ENCODE results near the gene RELL2. TPM values are rescaled to one million over a fixed set of nuclear protein-coding genes. Genes with fewer than 3 reads are reported as not detected.
"Not testable (repeated sequence)": the region's sequence is repeated elsewhere in the genome, so short reads cannot be mapped to it uniquely, and the experiment has no call there.

Gene RELL2
- total RNA-seq, 2 experiments from 2014 or later: 36.9 to 37.1 TPM

DNA sequence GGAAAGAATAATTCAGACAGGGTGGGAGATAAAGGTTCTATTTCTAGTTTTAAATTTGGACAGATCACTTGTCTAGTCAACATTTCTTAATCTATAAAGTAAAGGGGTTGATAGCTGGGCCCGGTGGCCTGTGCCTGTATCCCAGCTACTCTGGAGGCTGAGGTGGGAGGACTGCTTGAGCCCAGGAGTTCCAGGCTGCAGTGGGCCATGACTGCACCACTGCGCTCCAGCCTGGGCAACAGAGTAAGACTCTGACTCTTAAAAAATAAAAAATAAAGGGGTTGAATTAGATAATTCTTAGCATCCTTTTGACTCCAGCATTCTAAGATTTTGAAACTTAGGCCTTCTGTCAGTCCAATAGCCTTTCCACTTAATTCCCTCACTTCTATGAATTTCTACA, 28.8 kb upstream of the RELL2 start:
- H3K27me3 Mint-ChIP-seq (ENCODE audit: low read depth): no peaks in the 10 kb centered on the region
- H3K36me3 Mint-ChIP-seq (ENCODE audit: low read depth): peaks cover 59% of the 10 kb centered on the region
- H3K4me3 Mint-ChIP-seq: peak overlapping the region; percentile 45
- POLR2A ChIA-PET: interaction anchor here (3.5 kb wide), 1 partner anchor 10 kb away, joined by 28 read pairs; the partner anchor contains the start of gene DIAPH1
- CTCF ChIA-PET: interaction anchor here (1.3 to 6.0 kb wide), 8 partner anchors 10 to 84 kb away, joined by 3 to 108 read pairs (median 18); partner anchors contain the start of genes DIAPH1, HDAC3 and RELL2
- H3K27ac Mint-ChIP-seq: peak overlapping the region; percentile 97
- ATAC-seq (no peak), DNase-seq (no peak)
- no peaks in the 10 kb centered on the region for H3K9me3 Mint-ChIP-seq (ENCODE audit: insufficient read depth)
- H3K4me1 Mint-ChIP-seq (ENCODE audit: low read depth): peaks cover 85% of the 10 kb centered on the region

DNA sequence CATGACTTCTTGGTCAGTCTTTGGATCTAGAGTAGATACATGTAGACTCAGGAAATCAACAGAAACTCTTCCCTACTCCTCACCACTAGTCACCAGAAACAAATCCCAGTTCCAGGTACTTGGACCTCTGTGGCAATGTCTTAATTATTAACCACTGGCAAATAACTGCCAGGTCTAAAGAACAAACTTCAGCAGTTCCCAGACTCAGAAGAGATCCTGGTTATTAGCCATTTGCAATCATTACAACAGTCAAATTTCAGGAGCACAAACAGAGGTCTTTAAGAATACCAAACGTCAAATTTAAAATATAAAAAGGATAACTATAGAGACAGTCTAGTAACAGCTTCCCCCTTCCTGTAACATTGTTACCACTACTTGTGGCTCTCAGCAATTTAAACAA, 28.2 kb upstream of the RELL2 start:
- no peak for DNase-seq
- ChIA-PET CTCF (interaction anchor here (1.3 to 6.0 kb wide), 7 partner anchors 10 to 83 kb away, joined by 3 to 108 read pairs (median 30); partner anchors contain the start of genes DIAPH1, HDAC3 and RELL2), POLR2A (interaction anchor here (0.6 to 3.5 kb wide), 3 partner anchors 9 to 288 kb away, joined by 3 to 28 read pairs (median 3); partner anchors contain the start of genes DIAPH1 and TAF7)
- H3K27me3 Mint-ChIP-seq (ENCODE audit: low read depth): no peaks in the 10 kb centered on the region
- peaks cover 86% of the 10 kb centered on the region for H3K4me1 Mint-ChIP-seq (ENCODE audit: low read depth)
- no peaks in the 10 kb centered on the region for H3K9me3 Mint-ChIP-seq (ENCODE audit: insufficient read depth)
- peaks cover 63% of the 10 kb centered on the region for H3K36me3 Mint-ChIP-seq (ENCODE audit: low read depth)
- ATAC-seq: no peak
- H3K4me3 Mint-ChIP-seq: peak overlapping the region; percentile 45
- peak overlapping the region; percentile 97 for H3K27ac Mint-ChIP-seq

DNA sequence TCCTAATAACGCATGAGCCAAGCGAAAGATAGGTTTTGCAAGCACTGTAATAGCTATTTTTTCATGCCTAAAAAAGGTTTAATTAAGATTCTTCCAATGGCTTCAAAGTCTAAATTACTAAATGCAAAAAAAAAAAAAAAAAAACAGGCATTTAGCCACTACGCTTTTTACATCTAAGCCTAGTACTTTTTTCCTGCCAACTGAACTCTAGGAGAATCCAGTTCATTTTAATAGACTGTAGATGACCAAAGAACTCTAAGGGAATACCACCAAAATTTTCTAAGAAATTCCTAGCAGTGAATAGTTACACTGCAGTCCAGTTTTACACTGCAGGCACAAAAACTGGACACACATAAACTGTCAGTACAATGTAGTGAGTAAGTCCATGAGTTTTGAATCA, 27.8 kb upstream of the RELL2 start:
- ChIA-PET CTCF (interaction anchor here (1.3 to 6.0 kb wide), 7 partner anchors 9 to 42 kb away, joined by 3 to 108 read pairs (median 30); partner anchors contain the start of genes DIAPH1, HDAC3 and RELL2), POLR2A (interaction anchor here (0.6 to 3.5 kb wide), 3 partner anchors 9 to 289 kb away, joined by 3 to 28 read pairs (median 3); partner anchors contain the start of genes DIAPH1 and TAF7)
- H3K9me3 Mint-ChIP-seq (ENCODE audit: insufficient read depth): no peaks in the 10 kb centered on the region
- peak overlapping the region; percentile 97 for H3K27ac Mint-ChIP-seq
- H3K4me3 Mint-ChIP-seq: peak overlapping the region; percentile 45
- DNase-seq: no peak
- no peak for ATAC-seq
- H3K36me3 Mint-ChIP-seq (ENCODE audit: low read depth): peaks cover 66% of the 10 kb centered on the region
- H3K4me1 Mint-ChIP-seq (ENCODE audit: low read depth): peaks cover 85% of the 10 kb centered on the region
- no peaks in the 10 kb centered on the region for H3K27me3 Mint-ChIP-seq (ENCODE audit: low read depth)

DNA sequence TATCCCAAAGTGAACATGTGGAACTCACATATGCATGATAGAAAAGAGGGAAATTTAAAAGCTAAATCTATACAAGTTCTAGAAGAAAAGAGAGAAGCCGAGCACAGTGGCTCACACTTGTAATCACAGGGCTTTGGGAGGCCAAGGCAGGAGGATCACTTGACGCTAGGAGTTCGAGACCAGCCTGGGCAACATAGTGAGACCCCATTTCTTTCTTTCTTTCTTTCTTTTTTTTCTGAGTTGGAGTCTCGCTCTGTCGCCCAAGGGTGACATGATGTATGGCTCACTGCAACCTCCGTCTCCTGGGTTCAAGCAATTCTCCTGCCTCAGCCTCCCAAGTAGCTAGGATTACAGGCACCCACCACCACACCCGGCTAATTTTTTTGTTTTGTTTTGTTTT, 26.9 kb upstream of the RELL2 start:
- not testable (repeated sequence) for DNase-seq; H3K9me3 Mint-ChIP-seq (ENCODE audit: insufficient read depth); H3K4me3 Mint-ChIP-seq; H3K27me3 Mint-ChIP-seq (ENCODE audit: low read depth); ATAC-seq
- Mint-ChIP-seq H3K36me3 (ENCODE audit: low read depth) (peaks cover 66% of the 10 kb centered on the region), H3K27ac (peak overlapping the region; percentile 65), H3K4me1 (ENCODE audit: low read depth) (peaks cover 84% of the 10 kb centered on the region)
- CTCF ChIA-PET: interaction anchor here (1.3 to 5.1 kb wide), 4 partner anchors 8 to 43 kb away, joined by 3 to 108 read pairs (median 55); partner anchors contain the start of gene DIAPH1
- POLR2A ChIA-PET: interaction anchor here (0.7 to 3.5 kb wide), 3 partner anchors 8 to 290 kb away, joined by 3 to 28 read pairs (median 3); partner anchors contain the start of genes DIAPH1 and TAF7

DNA sequence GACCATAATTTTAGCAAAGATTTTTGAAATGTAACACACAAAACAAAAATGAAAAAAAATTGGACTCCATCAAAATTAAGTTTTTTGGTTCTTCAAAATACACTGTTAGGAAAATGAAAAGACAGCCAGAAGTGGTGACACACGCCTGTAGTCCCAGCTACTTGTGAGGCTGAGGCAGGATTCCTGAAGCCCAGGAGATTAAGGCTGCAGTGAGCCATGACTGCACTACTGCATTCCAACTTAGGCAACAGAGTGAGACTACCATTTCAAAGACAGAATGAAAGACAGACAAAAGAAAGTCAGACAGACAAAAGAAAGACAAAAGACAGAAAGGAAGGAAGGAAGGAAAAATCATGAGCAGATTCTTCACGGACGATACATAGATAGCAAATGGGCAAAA, 25.5 kb upstream of the RELL2 start:
- Mint-ChIP-seq H3K27me3 (ENCODE audit: low read depth) (no peaks in the 10 kb centered on the region), H3K9me3 (ENCODE audit: insufficient read depth) (no peaks in the 10 kb centered on the region), H3K4me1 (ENCODE audit: low read depth) (peaks cover 80% of the 10 kb centered on the region), H3K27ac (peak overlapping the region; percentile 72), H3K36me3 (ENCODE audit: low read depth) (peaks cover 66% of the 10 kb centered on the region), H3K4me3 (no peak overlapping the region)
- DNase-seq (no peak), ATAC-seq (no peak)
- CTCF ChIA-PET: interaction anchor here (0.7 kb wide), 1 partner anchor 19 kb away, joined by 3 read pairs; no protein-coding TSS in a partner anchor
- POLR2A ChIA-PET: no interaction called here

DNA sequence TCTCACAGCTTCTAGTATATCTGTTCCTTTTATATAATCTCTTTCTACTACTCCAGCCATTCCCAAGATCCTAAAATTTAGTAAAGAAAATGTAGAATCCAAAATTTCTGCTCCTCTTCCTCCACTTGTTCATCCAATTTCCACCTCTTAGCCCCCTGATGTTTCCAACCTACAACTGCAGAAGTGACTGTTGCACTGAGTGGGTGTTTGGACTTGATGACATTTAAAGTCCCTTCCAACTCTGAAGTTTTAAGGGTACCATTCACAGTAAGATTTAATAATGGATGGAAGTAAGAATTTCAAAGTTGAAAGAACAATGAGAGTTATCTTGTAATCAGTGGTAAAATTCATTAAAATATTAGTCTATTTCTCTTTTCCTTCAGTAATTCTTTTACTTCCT, 23.5 kb upstream of the RELL2 start:
- ATAC-seq (no peak), DNase-seq (no peak)
- peaks cover 72% of the 10 kb centered on the region for H3K36me3 Mint-ChIP-seq (ENCODE audit: low read depth)
- H3K4me3 Mint-ChIP-seq: peak overlapping the region; percentile 12
- ChIA-PET CTCF (interaction anchor here (1.3 to 9.0 kb wide), 6 partner anchors 8 to 49 kb away, joined by 3 to 480 read pairs (median 10); partner anchors contain the start of genes HDAC3 and RELL2), POLR2A (interaction anchor here (0.8 kb wide), 1 partner anchor 45 kb away, joined by 3 read pairs; no protein-coding TSS in a partner anchor)
- no peak overlapping the region for H3K27ac Mint-ChIP-seq
- H3K9me3 Mint-ChIP-seq (ENCODE audit: insufficient read depth): no peaks in the 10 kb centered on the region
- H3K27me3 Mint-ChIP-seq (ENCODE audit: low read depth): no peaks in the 10 kb centered on the region
- peaks cover 71% of the 10 kb centered on the region for H3K4me1 Mint-ChIP-seq (ENCODE audit: low read depth)

DNA sequence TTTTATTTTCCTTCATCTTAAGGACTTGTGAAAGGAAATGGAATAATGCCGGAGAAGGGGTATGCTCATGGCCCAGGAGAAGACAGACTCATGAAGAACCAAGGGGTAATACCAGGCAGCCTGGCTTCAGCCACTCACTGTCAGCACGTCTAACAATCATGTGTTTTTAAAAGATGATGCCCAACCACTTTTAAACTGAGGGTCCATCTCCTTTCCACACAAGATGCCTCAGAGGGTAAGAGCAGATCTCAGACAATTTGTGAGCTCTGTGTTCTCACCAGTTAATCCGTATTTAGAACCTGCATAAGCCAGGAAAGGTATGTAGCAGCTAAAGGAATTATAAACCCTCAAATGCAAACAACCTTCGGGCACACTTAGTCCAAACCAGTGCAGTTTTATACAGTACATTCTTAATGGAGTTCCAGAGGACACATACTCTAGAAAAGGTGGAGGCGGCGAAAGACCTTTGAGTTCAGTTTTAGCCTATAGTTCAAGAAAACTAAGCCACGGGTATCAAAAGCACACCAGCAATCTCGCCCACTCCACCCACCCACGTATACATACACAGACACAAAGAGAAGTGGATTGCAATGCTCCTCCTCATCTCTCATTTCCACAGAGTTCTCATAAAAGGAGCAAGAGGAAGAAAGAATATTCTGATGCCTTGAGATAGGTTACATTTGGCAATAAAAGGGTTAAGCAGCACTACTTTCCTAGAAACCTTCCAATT, 20.6 kb upstream of the RELL2 start:
- no peak for ATAC-seq
- POLR2A ChIA-PET: interaction anchor here (1.1 to 4.2 kb wide), 5 partner anchors 8 to 21 kb away, joined by 3 to 39 read pairs (median 7); partner anchors contain the start of genes HDAC3 and RELL2
- CTCF ChIA-PET: interaction anchor here (0.7 to 9.0 kb wide), 7 partner anchors 8 to 92 kb away, joined by 3 to 480 read pairs (median 108); partner anchors contain the start of genes HDAC3 and RELL2
- peak overlapping the region; percentile 98 for H3K27ac Mint-ChIP-seq
- H3K9me3 Mint-ChIP-seq (ENCODE audit: insufficient read depth): no peaks in the 10 kb centered on the region
- DNase-seq: no peak
- no peaks in the 10 kb centered on the region for H3K27me3 Mint-ChIP-seq (ENCODE audit: low read depth)
- peaks cover 66% of the 10 kb centered on the region for H3K36me3 Mint-ChIP-seq (ENCODE audit: low read depth)
- H3K4me3 Mint-ChIP-seq: peak overlapping the region; percentile 98
- H3K4me1 Mint-ChIP-seq (ENCODE audit: low read depth): peaks cover 59% of the 10 kb centered on the region

DNA sequence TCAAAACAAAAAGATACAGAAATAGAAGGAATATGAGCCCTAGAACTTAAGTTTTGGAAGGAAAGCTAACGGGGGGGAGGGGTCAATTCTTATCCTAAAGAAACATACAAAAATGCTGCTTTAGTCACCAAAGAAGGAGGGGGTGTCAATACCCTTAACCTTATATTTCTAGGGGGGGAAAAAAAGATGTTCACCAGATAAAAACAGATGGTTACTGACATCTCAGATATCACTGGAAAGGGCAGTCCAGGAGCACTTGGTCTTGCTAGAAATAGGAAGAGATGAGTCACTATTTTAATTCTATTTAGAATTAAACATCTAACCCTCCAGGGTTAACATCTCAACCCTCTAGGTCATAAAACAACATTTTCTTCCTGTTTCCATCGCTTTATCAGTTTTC, 19.7 kb upstream of the RELL2 start:
- ChIA-PET CTCF (interaction anchor here (1.1 to 9.0 kb wide), 7 partner anchors 9 to 343 kb away, joined by 4 to 480 read pairs (median 108); partner anchors contain the start of genes HDAC3 and RELL2), POLR2A (interaction anchor here (0.8 to 4.2 kb wide), 7 partner anchors 8 to 34 kb away, joined by 3 to 39 read pairs (median 6); partner anchors contain the start of genes FCHSD1, HDAC3 and RELL2)
- Mint-ChIP-seq H3K4me1 (ENCODE audit: low read depth) (peaks cover 56% of the 10 kb centered on the region), H3K4me3 (peak overlapping the region; percentile 98), H3K27me3 (ENCODE audit: low read depth) (no peaks in the 10 kb centered on the region), H3K27ac (peak overlapping the region; percentile 98), H3K9me3 (ENCODE audit: insufficient read depth) (no peaks in the 10 kb centered on the region), H3K36me3 (ENCODE audit: low read depth) (peaks cover 68% of the 10 kb centered on the region)
- DNase-seq (no peak), ATAC-seq (no peak)

DNA sequence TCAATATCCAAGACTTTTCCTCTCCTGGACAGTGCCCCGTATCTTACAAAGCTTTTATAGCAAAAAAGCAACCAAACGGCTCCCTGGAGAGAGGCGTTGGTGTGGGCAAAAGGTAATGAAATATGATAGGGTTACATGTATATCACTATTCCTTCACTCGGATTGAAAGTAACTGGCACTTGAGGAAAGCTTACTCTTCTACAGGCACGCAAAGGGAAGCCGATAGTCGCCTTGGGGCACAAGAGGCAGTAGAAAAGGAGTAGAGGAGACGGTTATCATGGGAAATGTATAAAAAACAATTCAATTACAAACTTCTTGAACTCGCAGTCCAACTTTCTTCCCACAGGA, 19.1 kb upstream of the RELL2 start:
- H3K27ac Mint-ChIP-seq: peak overlapping the region; percentile 98
- ATAC-seq (no peak), DNase-seq (no peak)
- H3K36me3 Mint-ChIP-seq (ENCODE audit: low read depth): peaks cover 65% of the 10 kb centered on the region
- no peaks in the 10 kb centered on the region for H3K27me3 Mint-ChIP-seq (ENCODE audit: low read depth)
- H3K4me1 Mint-ChIP-seq (ENCODE audit: low read depth): peaks cover 58% of the 10 kb centered on the region
- ChIA-PET POLR2A (interaction anchor here (0.8 to 4.2 kb wide), 6 partner anchors 9 to 37 kb away, joined by 3 to 39 read pairs (median 6); partner anchors contain the start of genes FCHSD1, HDAC3 and RELL2), CTCF (interaction anchor here (1.1 to 9.0 kb wide), 7 partner anchors 10 to 343 kb away, joined by 4 to 480 read pairs (median 108); partner anchors contain the start of genes HDAC3 and RELL2)
- H3K4me3 Mint-ChIP-seq: peak overlapping the region; percentile 98
- no peaks in the 10 kb centered on the region for H3K9me3 Mint-ChIP-seq (ENCODE audit: insufficient read depth)

DNA sequence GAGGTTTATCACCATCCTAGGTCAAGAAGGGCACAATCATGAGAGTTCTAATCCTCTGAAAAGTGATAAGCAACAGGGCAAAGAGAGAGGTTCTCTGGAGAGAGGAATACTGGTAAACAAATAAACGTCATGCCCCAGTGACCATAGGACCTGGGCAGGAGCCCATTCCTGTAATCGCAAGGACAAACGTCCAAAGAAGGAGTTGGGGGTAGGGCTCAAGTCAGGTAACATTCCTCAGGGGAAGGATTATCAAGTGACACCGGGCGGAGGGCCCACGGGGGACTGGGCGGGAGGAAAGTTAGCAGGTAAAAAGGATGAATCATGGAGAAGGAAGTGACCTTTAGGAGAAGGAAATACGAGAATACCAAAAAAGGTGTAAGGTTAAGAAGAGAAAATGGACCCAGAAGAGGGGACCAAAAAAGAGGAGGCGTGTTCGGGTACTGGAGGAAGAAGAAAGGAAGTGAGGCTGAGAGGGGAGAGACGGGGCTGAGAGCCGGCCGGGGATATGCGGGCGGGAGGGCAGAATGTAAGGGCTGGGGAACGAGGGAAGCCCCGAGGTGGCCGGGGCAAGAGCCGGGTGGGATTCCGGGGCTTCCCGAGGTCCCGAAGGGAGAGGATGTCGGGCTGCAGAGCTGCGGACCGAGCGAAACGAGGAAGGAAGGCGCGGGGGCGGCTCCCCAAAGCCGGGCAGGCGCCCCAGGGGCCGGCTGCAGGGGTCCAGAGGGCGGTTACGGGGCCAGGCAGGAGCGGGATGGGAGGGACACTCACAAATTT, 18.6 kb upstream of the RELL2 start:
- Mint-ChIP-seq H3K27ac (peak overlapping the region; percentile 98), H3K4me3 (peak overlapping the region; percentile 98), H3K27me3 (ENCODE audit: low read depth) (no peaks in the 10 kb centered on the region), H3K9me3 (ENCODE audit: insufficient read depth) (no peaks in the 10 kb centered on the region), H3K4me1 (ENCODE audit: low read depth) (peaks cover 58% of the 10 kb centered on the region), H3K36me3 (ENCODE audit: low read depth) (peaks cover 61% of the 10 kb centered on the region)
- DNase-seq (peak; percentile 62), ATAC-seq (peak; percentile 35)
- POLR2A ChIA-PET: interaction anchor here (0.8 to 4.2 kb wide), 13 partner anchors 10 to 306 kb away, joined by 3 to 41 read pairs (median 4); partner anchors contain the start of genes FCHSD1, HDAC3 and RELL2
- CTCF ChIA-PET: interaction anchor here (0.7 to 9.0 kb wide), 19 partner anchors 10 to 1782 kb away, joined by 3 to 480 read pairs (median 7); partner anchors contain the start of genes FCHSD1, HDAC3 and RELL2
